Measurements from ENCODE around the gene ENC1.

GRCh38 chr5:74627646-74628279, 12.8 kb downstream of the ENC1 start:
- TF ChIP-seq CTCF (IDR thresholded peaks at IDR 0.05) = no peak
- no peak for TF ChIP-seq POLR2A (IDR thresholded peaks at IDR 0.05)

All from body of pancreas (tissue), 4 donors.